ENCODE data around the gene GALNT12. TPM values are rescaled to one million over a fixed set of nuclear protein-coding genes. Genes with fewer than 3 reads are reported as not detected.

The GALNT12 gene
- total RNA-seq, 1 experiment from 2014 or later = 31.2 TPM

- ATAC-seq (no peak), DNase-seq (ENCODE audit: low read depth, low spot score) (no peak)
- CTCF ChIA-PET = no interaction called here
- POLR2A ChIA-PET = no interaction called here
- Histone ChIP-seq H3K27me3 (ENCODE audit: insufficient read depth, low read length) (no peaks in the 10 kb centered on the region), H3K9me2 (ENCODE audit: insufficient read depth) (no peaks in the 10 kb centered on the region), H3K4me1 (ENCODE audit: control insufficient read depth in 1 of 2, insufficient read depth in 2 of 2, low read length in 2 of 2) (no peaks in the 10 kb centered on the region), H4K20me1 (ENCODE audit: insufficient read depth) (no peaks in the 10 kb centered on the region), H3K4me3 (replicated peaks in 1 of 2; ENCODE audit: low read depth in 1 of 2, low read length in 2 of 2) (no peak overlapping the region), H3K4me2 (ENCODE audit: low read length) (no peak overlapping the region), H3K79me2 (ENCODE audit: insufficient read depth, low read length) (no peaks in the 10 kb centered on the region), H3K27ac (ENCODE audit: low read depth, low read length) (no peak overlapping the region), H2AFZ (ENCODE audit: low read depth, low read length, poor library complexity, severe bottlenecking) (no peak overlapping the region), H3K36me3 (ENCODE audit: control insufficient read depth in 1 of 2, insufficient read depth in 2 of 2, low read length in 2 of 2) (no peaks in the 10 kb centered on the region), H3K9me3 (ENCODE audit: control insufficient read depth in 1 of 2, insufficient read depth in 1 of 2, low read depth in 1 of 2, low read length in 2 of 2) (no peaks in the 10 kb centered on the region), H3K9ac (ENCODE audit: low read length) (no peak overlapping the region)
- TF ChIP-seq ELF1 (IDR thresholded peaks at IDR 0.05; ENCODE audit: borderline replicate concordance, low read depth) (no peak), CTCF (IDR thresholded peaks at IDR 0.05 in 2 of 3, conservative IDR thresholded peaks at IDR 0.05 in 1 of 3; ENCODE audit: borderline replicate concordance in 1 of 3, insufficient read depth in 1 of 3, low read depth in 2 of 3, low read length in 2 of 3) (no peak), JUND (IDR thresholded peaks at IDR 0.05) (no peak), CBX3 (IDR thresholded peaks at IDR 0.05; ENCODE audit: low read depth) (no peak), EZH2 (IDR thresholded peaks at IDR 0.05) (no peak), EGR1 (IDR thresholded peaks at IDR 0.05; ENCODE audit: low read depth) (no peak), SP1 (IDR thresholded peaks at IDR 0.05; ENCODE audit: low read depth) (no peak), REST (IDR thresholded peaks at IDR 0.05; ENCODE audit: low read depth) (no peak)
- RAD21 ChIA-PET (ENCODE audit: low non-redundant PET in 1 of 2, low total read pairs in 2 of 2, uncharacterized antibody in 2 of 2, unreplicated experiment in 2 of 2) = no interaction called here
- no TSS peak for BruUV-seq (replicated peaks)
- intact Hi-C loops (cut with micrococcal nuclease) = no loop called here
Observed at GRCh38 chr9:98894761-98895160, 87.3 kb downstream of the GALNT12 start.
